ENCODE data around the gene CBX2. TPM values are rescaled to one million over a fixed set of nuclear protein-coding genes. Genes with fewer than 3 reads are reported as not detected.

Gene CBX2
- total and polyA plus RNA-seq, 2 of the 4 experiments (the other 2 are of a cell fraction), result 2.0 to 3.2 TPM

- TF ChIP-seq NFE2L2 (IDR thresholded peaks at IDR 0.05; ENCODE audit: low read depth, low read length) (no peak), CHD1 (IDR thresholded peaks at IDR 0.05; ENCODE audit: low read depth, low read length) (no peak)
Observed at GRCh38 chr17:79811011-79811867, 33.3 kb downstream of the CBX2 start (continued).

GRCh38 chr17:79811868-79812352 is 34.0 kb downstream of the CBX2 start:
- DNase-seq (no peak), ATAC-seq (ENCODE audit: low read depth) (no peak)
- Histone ChIP-seq H3K27me3 (ENCODE audit: control insufficient read depth, insufficient read depth, low read length) (peaks cover 90% of the 10 kb centered on the region), H3K56ac (ENCODE audit: extremely low read depth, insufficient read depth, low read length) (no peak overlapping the region), H3K27ac (ENCODE audit: insufficient read depth, low read length) (no peak overlapping the region), H2BK120ac (ENCODE audit: low read depth, low read length) (0 out of 2 replicates have a peak overlapping the region, but pooled peaks have one; percentile 19), H3K4me2 (ENCODE audit: low read depth, low read length) (0 out of 2 replicates have a peak overlapping the region, but pooled peaks have one; percentile 27), H3K18ac (ENCODE audit: low read depth, low read length) (no peak overlapping the region), H3K4me1 (ENCODE audit: control insufficient read depth, insufficient read depth, low read length) (peaks cover 12% of the 10 kb centered on the region), H3K36me3 (ENCODE audit: control insufficient read depth, insufficient read depth, low read length) (no peaks in the 10 kb centered on the region), H4K20me1 (ENCODE audit: insufficient read depth, low read length) (peaks cover 4% of the 10 kb centered on the region), H2AK5ac (ENCODE audit: low read depth, low read length) (peak overlapping the region; percentile 33; the same call in 1 of the 2 replicates), H2BK15ac (ENCODE audit: low read depth, low read length) (no peak overlapping the region), H4K91ac (ENCODE audit: insufficient read depth, low read depth, low read length) (no peak overlapping the region), H2AFZ (replicated peaks; ENCODE audit: low read length, poor library complexity) (peak overlapping the region; percentile 71), H3K9me3 (ENCODE audit: control insufficient read depth, insufficient read depth, low read length) (no peaks in the 10 kb centered on the region; the same call in 1 of the 2 replicates), H2BK5ac (ENCODE audit: low read depth, low read length, poor library complexity, severe bottlenecking) (no peak overlapping the region), H2BK20ac (ENCODE audit: low read depth, low read length) (no peak overlapping the region), H3K9ac (ENCODE audit: low read depth, low read length) (no peak overlapping the region), H2AK9ac (replicated peaks; ENCODE audit: low read depth, low read length, poor library complexity) (peak overlapping the region; percentile 79), H4K5ac (ENCODE audit: low read depth, low read length) (no peak overlapping the region), H3K23ac (ENCODE audit: low read depth, low read length) (peak overlapping the region; percentile 87), H3K9me1 (ENCODE audit: insufficient read depth, low read length) (no peaks in the 10 kb centered on the region), H3K14ac (replicated peaks; ENCODE audit: low read depth, low read length) (no peak overlapping the region), H3K4ac (ENCODE audit: low read depth, low read length) (no peak overlapping the region; the same call in 1 of the 2 replicates), H4K8ac (ENCODE audit: low read depth in 2 of 2, low read length in 2 of 2) (no peak overlapping the region), H3K4me3 (ENCODE audit: insufficient read depth, low read depth, low read length) (no peak overlapping the region), H3K79me1 (ENCODE audit: low read depth in 1 of 2, low read length in 2 of 2) (no peaks in the 10 kb centered on the region)
- 7% methylated on average over 5 of the region's 20 CpGs; no CpG with 5 or more reads in 1 of the 2 experiments for WGBS, 2 experiments (ENCODE audit: extremely low coverage in 2 of 2, insufficient read length in 1 of 2)
- CTCF ChIA-PET, result interaction anchor here (1.0 to 1.3 kb wide), 2 partner anchors 18 to 28 kb away, joined by 3 read pairs; partner anchors contain the start of gene CBX4
- in situ Hi-C loops (cut with MboI; ENCODE audit: low sequenced_read_pairs) (no loop called here), dilution Hi-C loops (cut with HindIII; ENCODE audit: low sequenced_read_pairs, unreplicated experiment) (no loop called here), intact Hi-C loops (cut with micrococcal nuclease) (no loop called here)
- BruUV-seq (replicated peaks), result no TSS peak
- TF ChIP-seq NFE2L2 (IDR thresholded peaks at IDR 0.05; ENCODE audit: low read depth, low read length) (no peak), CTCF (conservative IDR thresholded peaks at IDR 0.05; ENCODE audit: low read depth, low read length) (no peak), BHLHE40 (IDR thresholded peaks at IDR 0.05; ENCODE audit: low read depth, low read length) (no peak), MXI1 (IDR thresholded peaks at IDR 0.05; ENCODE audit: borderline replicate concordance, low read depth, low read length) (no peak), RCOR1 (IDR thresholded peaks at IDR 0.05; ENCODE audit: insufficient replicate concordance, low read length) (no peak), USF2 (IDR thresholded peaks at IDR 0.05; ENCODE audit: low read depth, low read length) (no peak)
- POLR2A ChIA-PET (ENCODE audit: unreplicated experiment), result no interaction called here
